Stimulated activated CD4-positive, alpha-beta T cell treated with anti-CD3 and anti-CD28 coated beads, Interleukin-1b, Interleukin-23, amount 100 ng/mL, for 24 hours (primary cell): Measurements from ENCODE around the gene ZNF865.

Source experiments
- DNase-seq, 4 experiments: peaks; one replicate each; pipeline ENCODE4 v3.0.0-alpha.2; 2020; ENCODE audit warnings: low read depth in 4 of 4, low spot score in 1 of 4

ZNF865 gene

DNA sequence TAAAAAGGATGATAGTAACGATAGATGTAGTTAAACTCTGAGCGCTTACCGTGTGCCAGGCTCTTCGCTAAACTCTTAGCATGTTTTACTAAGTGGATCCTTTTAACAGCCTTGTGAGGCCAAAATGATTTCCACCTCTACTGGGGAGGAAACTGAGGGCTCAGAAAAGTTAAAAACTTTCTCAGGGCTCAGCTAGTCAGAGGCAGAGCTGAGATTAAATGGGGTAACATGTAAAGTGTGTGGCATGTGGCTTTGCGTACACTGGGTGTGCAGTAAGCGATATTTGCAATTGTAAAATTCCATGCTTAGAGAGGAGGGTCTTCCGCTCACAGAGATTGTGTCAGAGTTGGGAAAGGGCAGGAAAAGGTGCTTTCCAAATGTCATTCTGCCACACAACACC is 51.1 kb downstream of the ZNF865 start:
- DNase-seq, result no peak

GRCh38 chr19:55656988-55657747 is 51.7 kb downstream of the ZNF865 start:
- no peak for DNase-seq

DNA sequence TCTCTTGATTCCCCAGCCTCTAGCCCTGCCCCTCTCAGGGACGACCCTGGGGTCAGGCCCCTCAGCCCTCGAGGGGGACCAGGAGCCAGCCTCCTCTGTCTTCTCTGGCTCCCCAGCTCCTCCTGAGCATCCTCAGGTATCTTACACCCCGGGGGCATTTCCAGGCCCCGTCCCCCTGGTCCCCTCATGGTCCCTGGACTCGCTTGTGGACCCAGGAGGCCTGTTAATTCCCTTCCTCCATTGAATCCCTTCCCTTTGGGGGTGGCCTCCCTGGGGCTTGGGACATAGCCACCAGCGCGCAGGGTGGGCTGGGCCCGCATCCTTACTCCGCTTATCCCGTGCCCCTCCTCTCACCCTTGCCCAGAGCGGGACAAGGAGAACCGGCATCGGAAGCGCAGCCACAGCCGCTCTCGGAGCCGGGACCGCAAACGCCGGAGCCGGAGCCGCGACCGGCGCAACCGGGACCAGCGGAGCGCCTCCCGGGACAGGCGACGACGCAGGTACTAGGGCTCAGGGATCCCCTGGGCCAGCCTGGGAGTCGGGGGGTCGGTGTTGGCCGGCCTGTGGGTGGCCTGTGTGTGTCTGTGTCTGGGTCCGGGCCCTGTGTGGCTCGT is 53.5 kb downstream of the ZNF865 start:
- no peak for DNase-seq

DNA sequence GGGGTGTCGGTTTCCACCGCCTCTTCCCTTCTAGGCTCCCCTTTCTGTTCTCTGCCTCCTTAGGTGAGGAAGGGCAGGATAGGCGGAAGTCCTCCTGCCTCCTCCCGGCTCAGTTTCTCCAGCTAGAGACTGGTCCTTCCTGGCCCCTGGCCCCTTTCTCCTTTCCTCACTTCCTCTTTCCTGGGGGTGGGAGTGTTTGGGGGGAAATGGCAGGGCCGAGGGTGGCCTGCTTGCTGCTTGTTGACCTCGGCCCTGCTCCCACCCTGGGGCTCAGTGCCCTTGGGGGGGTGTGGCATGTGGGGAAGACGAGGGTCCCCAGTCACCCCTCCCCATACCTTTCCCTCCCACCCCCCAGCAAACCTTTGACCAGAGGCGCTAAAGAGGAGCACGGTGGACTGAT is 54.4 kb downstream of the ZNF865 start:
- no peak for DNase-seq

- DNase-seq, result no peak
Observed at GRCh38 chr19:55660404-55660803, 55.0 kb downstream of the ZNF865 start.

- DNase-seq, result no peak
Observed at GRCh38 chr19:55660991-55661390, 55.5 kb downstream of the ZNF865 start.

DNA sequence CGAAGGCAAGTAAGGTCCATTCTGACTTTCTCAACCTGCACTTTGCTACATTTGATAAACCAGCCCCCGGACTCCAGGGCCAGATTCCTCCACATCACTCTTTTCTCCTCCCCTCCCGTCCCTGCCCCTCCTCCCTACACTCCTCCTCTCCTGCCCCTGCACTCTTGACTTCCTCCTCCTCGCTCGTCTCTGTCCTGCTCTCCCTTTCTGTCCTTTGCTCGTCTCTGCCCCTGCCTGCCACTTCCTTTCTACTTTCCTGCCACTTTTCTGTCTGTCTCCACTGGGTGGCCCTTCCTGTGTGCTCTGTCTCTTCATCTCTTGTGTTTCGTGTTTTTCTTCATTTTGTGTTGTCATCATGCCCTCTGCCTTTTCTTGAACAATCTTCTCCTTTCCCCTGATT is 56.4 kb downstream of the ZNF865 start:
- DNase-seq, result no peak

DNA sequence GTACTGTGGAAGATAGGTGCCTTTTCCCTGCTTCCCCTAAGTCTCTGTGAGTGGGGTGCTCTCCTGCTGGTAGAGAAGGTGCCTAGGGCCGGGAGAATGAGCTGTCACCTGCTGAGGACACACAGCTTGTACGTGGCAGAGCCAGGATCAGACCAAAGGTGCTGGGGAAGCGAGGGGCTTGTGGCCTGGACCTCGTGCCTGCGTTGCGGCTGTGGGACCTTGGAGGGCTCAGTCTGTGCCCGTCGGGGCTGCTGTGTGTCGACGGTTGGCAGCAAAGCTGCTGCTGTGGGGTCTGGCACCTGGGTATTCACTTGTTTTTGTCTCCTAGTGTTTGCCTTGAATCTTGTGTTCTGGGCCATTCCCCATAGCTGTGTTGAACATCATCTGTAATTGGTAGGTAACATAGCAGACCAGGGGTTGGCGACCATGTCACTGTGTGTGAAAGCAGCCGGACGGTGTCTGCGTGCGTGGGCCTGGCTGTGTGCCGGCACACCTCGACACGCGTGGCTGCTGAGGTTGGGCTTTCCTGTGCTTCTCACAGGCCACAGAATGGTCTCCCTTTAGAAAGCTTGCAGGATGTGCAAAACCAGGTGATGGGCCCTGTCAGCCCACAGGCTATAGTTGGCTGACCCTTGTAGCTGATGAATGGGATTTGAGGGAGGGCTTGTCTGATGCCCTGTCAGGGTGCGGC is 58.5 kb downstream of the ZNF865 start:
- DNase-seq, result no peak

DNA sequence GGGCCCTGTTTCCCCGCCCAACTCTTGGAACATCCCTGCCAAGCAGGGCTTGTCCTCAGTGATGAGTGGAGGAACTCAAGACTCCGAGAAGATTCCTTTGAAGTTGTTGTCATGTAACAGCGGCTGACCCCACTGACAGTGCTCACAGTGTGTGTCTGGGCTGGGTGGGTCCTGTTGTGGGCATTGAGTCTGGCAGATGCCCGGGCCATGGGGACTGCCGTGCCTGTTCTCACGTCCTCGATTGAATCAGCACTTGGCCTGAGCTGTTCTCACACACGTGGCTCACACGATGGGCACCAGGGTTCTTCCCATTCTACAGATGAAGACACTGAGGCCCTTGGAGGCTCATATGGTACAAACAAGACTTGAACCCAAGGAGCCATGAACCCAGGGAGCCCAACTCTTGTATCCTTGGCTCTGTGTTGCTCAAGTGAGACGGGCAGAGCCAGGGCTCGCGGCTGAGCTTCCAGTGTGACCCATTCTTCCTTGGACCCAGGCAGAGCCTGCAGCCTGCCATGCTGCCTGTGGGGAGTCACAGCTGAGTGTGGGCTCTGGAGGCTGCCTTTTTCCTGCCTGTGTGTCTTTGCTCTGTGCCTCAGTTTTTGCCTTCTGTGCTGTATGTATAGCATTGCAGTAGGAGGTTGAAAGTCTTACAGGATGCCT is 61.0 kb downstream of the ZNF865 start:
- no peak for DNase-seq
